ENCODE results near the gene THRB. TPM values are rescaled to one million over a fixed set of nuclear protein-coding genes. Genes with fewer than 3 reads are reported as not detected.

THRB gene
- total and polyA plus RNA-seq, 9 of the 15 experiments (the other 6 are each of a cell fraction or from before 2014, with no cell fraction given), result 1.7 to 14.9 (median 6.9) TPM

- TF ChIP-seq, protein P1, sequence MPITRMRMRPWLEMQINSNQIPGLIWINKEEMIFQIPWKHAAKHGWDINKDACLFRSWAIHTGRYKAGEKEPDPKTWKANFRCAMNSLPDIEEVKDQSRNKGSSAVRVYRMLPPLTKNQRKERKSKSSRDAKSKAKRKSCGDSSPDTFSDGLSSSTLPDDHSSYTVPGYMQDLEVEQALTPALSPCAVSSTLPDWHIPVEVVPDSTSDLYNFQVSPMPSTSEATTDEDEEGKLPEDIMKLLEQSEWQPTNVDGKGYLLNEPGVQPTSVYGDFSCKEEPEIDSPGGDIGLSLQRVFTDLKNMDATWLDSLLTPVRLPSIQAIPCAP (CRISPR knock-in tag; IDR thresholded peaks at IDR 0.05; ENCODE audit: borderline replicate concordance), result no peak
- TF ChIP-seq, protein P2, sequence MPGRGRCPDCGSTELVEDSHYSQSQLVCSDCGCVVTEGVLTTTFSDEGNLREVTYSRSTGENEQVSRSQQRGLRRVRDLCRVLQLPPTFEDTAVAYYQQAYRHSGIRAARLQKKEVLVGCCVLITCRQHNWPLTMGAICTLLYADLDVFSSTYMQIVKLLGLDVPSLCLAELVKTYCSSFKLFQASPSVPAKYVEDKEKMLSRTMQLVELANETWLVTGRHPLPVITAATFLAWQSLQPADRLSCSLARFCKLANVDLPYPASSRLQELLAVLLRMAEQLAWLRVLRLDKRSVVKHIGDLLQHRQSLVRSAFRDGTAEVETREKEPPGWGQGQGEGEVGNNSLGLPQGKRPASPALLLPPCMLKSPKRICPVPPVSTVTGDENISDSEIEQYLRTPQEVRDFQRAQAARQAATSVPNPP (IDR thresholded peaks at IDR 0.05; ENCODE audit: borderline replicate concordance, insufficient read depth, insufficient read length), result no peak
- TF ChIP-seq ZNF511 (CRISPR knock-in tag; IDR thresholded peaks at IDR 0.05) (no peak; the same call in 1 of the 2 replicates), HMG20A (CRISPR knock-in tag; conservative IDR thresholded peaks at IDR 0.05) (no peak), SRSF7 (optimal IDR thresholded peaks at IDR 0.05; ENCODE audit: low read depth, low read length) (no peak), HSF4 (CRISPR knock-in tag; IDR thresholded peaks at IDR 0.05; ENCODE audit: borderline replicate concordance) (no peak), ZNF263 (CRISPR knock-in tag; IDR thresholded peaks at IDR 0.05; ENCODE audit: borderline replicate concordance) (no peak), MXI1 (IDR thresholded peaks at IDR 0.05; ENCODE audit: low read depth, low read length) (no peak), MIER1 (IDR thresholded peaks at IDR 0.05; ENCODE audit: low read depth) (no peak), THRB (CRISPR knock-in tag; conservative IDR thresholded peaks at IDR 0.05) (no peak), ZNF354B (CRISPR knock-in tag; IDR thresholded peaks at IDR 0.05) (no peak), NFIX (CRISPR knock-in tag; IDR thresholded peaks at IDR 0.05; ENCODE audit: low read depth) (no peak), GATA2 (CRISPR knock-in tag; IDR thresholded peaks at IDR 0.05) (no peak), SAFB (IDR thresholded peaks at IDR 0.05; ENCODE audit: borderline replicate concordance, low read depth, low read length) (no peak), ZBTB8A (IDR thresholded peaks at IDR 0.05; ENCODE audit: partially characterized antibody) (no peak), MYBL2 (IDR thresholded peaks at IDR 0.05; ENCODE audit: low read depth) (no peak), MYBL2 (CRISPR knock-in tag; IDR thresholded peaks at IDR 0.05; ENCODE audit: borderline replicate concordance) (no peak), SMARCB1 (IDR thresholded peaks at IDR 0.05; ENCODE audit: insufficient read length, low read depth) (no peak), BRF1 (IDR thresholded peaks at IDR 0.05; ENCODE audit: borderline replicate concordance, extremely low read depth, insufficient read length) (no peak), ETV6 (IDR thresholded peaks at IDR 0.05; ENCODE audit: borderline replicate concordance in 1 of 2, low read depth in 2 of 2, low read length in 1 of 2) (no peak), ETV6 (CRISPR knock-in tag; IDR thresholded peaks at IDR 0.05; ENCODE audit: borderline replicate concordance) (no peak)
These were observed 26.9 kb upstream of the THRB start (continued) for GRCh38 chr3:24521420-24522145.

Measured in K562 (cell line).